ENCODE results near the gene MPV17L. TPM values are rescaled to one million over a fixed set of nuclear protein-coding genes. Genes with fewer than 3 reads are reported as not detected.
"Not testable (repeated sequence)": the region's sequence is repeated elsewhere in the genome, so short reads cannot be mapped to it uniquely, and the experiment has no call there.

The MPV17L gene
- total and polyA plus RNA-seq, 2 donors = 4.4 to 5.8 TPM

DNA sequence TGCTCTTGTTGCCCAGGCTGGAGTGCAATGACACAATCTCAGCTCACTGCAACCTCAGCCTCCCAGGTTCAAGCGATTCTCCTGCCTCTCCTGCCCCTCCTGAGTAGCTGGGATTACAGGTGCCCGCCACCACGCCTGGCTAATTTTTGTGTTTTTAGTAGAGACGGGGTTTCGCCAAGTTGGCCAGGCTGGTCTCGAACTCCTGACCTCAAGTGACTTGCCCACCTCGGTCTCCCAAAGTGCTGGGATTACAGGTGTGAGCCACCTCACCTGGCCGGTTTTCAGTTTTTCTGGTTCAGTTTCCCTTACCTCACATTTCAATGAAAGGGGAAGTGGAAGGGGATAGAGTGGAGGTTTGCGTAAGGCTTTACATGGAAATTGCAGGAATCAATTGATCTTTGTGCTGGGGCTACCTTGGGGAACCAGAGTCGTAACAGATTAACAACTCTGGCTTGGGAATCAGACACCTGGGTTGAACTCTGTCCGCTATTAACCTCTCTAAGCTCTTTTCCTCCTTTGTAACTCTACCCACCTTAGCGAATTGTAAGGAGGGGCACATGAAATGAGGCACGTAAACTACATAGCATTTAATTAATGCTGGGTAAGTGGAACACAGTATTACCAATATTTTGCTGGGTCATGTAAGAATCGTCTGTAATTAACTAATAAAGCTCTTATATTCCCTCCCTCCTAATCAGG lies 3.2 kb downstream of the MPV17L start:
- WGBS = 86% methylated on average over 14 of the region's 14 CpGs
- H3K27ac ChIP-seq (ENCODE audit: low read depth) = no peak overlapping the region

DNA sequence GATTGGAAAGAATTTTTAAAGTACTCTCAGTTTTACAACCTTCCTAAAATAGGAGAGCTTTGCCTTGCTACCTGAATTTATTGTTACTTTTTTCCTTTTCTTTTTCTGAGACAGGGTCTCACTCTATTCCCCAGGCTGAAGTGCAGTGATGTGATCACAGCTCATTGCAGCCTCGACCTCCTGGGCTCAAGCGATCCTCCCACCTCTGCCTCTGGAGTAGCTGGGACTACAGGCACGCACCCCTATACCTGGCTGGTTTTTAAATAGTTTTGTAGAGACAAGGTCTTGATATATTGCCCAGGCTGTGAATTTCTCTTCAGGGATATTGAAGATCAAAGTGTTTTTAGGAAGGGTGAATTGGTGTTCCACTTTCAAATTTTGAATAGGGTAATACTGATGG lies 3.8 kb downstream of the MPV17L start:
- Histone ChIP-seq H3K4me1 (ENCODE audit: insufficient read depth) (no peaks in the 10 kb centered on the region), H3K4me3 (ENCODE audit: low read depth, low read length) (no peak overlapping the region), H3K27ac (ENCODE audit: low read depth) (no peak overlapping the region), H3K36me3 (ENCODE audit: insufficient read depth) (no peaks in the 10 kb centered on the region)
- WGBS = 87% methylated on average over 3 of the region's 3 CpGs
- no peak for DNase-seq (ENCODE audit: extremely low spot score)

More for the DNA sequence above, 3.2 kb downstream of the MPV17L start:
- no peaks in the 10 kb centered on the region for H3K4me1 ChIP-seq (ENCODE audit: insufficient read depth)
- no peaks in the 10 kb centered on the region for H3K36me3 ChIP-seq (ENCODE audit: insufficient read depth)
- DNase-seq (ENCODE audit: extremely low spot score) = no peak
- no peak overlapping the region for H3K4me3 ChIP-seq (ENCODE audit: low read depth, low read length)

DNA sequence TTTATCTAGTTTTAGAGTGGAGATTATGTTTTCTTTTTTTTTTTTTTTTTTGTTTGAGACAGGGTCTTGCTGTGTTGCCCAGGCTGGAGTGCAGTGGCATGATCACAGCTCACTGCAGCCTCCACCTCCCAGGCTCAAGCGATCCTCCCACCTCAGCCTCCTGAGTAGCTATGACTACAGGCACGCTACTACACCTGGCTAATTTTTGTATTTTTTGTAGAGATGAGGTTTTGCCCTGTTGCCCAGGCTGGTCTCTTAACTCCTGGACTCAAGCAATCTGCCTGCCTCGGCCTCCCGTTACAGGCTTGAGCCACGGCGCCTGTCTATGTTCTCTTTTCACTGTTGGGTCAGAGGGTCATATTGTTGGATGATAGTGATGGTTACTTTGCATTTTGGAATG lies 4.8 kb downstream of the MPV17L start:
- not testable (repeated sequence) for H3K27ac ChIP-seq (ENCODE audit: low read depth); H3K4me1 ChIP-seq (ENCODE audit: insufficient read depth); H3K36me3 ChIP-seq (ENCODE audit: insufficient read depth); DNase-seq (ENCODE audit: extremely low spot score); H3K4me3 ChIP-seq (ENCODE audit: low read depth, low read length)
- 92% methylated on average over 6 of the region's 6 CpGs for WGBS

DNA sequence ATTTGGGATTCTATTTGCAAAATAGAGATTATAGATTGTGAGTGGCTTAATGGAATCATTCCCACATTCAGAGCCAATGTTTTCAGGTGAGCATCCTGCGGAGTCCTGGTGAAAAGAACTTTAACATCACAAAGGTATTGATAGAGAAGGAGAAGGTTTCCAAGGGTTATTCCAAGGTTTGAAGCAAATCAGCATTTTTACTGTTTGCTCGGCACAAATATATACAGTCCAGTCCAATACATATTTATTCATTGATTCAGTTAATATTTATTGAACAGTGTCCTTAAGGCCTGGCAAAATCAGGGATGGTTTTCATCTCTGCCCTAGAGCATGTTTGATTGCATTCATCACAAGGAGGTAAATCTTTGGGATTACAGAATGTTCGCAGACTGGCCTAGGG lies 6.4 kb downstream of the MPV17L start:
- Histone ChIP-seq H3K4me1 (ENCODE audit: insufficient read depth) (no peaks in the 10 kb centered on the region), H3K36me3 (ENCODE audit: insufficient read depth) (no peaks in the 10 kb centered on the region), H3K27ac (ENCODE audit: low read depth) (no peak overlapping the region), H3K4me3 (ENCODE audit: low read depth, low read length) (no peak overlapping the region)
- WGBS = 95% methylated on average over 3 of the region's 3 CpGs
- DNase-seq (ENCODE audit: extremely low spot score) = no peak

DNA sequence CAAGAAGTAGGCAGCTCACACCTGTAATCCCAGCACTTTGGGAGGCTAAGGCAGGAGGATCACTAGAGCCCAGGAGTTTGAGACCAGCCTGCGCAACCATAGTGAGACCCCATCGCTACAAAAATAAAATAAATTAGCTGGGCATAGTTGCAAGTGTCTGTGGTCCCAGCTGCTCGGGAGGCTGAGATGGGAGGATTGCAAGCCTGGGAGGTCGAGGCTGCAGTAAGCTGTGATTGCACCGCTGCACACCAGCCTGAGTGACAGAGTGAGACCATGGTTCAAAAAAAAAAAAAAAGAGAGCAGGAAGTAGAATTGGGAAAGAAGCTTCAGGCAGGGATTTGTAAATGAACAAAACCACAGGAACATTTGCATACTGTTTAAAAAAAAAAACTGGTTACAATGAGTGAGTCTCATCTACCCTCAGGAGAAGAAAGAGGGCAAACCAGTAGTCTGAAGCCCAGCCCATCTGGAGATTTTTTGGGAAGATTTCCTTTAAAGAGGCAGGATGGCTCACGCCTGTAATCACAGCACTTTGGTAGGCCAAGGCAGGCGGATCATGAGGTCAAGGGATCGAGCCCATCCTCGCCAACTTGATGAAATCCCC lies 7.9 kb downstream of the MPV17L start:
- 96% methylated on average over 9 of the region's 9 CpGs for WGBS
- DNase-seq (ENCODE audit: extremely low spot score) = no peak
- no peaks in the 10 kb centered on the region for H3K36me3 ChIP-seq (ENCODE audit: insufficient read depth)
- H3K4me3 ChIP-seq (ENCODE audit: low read depth, low read length) = no peak overlapping the region
- H3K27ac ChIP-seq (ENCODE audit: low read depth) = no peak overlapping the region
- no peaks in the 10 kb centered on the region for H3K4me1 ChIP-seq (ENCODE audit: insufficient read depth)

DNA sequence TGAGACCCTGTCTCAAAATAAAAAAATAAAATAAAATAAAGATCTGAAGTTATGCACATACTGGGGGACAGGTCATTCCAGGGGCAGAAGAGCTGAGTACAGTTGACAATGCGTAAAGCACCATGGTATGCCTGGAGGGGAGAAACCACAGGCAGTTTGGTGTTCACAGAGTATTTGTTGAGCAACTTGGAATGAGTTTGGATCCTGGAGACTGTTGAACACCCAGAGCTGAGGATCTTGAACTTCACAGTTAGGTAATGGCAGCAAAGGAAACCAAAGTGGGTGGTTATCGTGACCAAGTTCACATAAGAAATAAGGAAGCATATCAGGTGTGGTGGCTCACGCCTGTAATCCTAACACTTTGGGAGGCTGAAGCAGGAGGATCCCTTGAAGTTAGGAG lies 8.5 kb downstream of the MPV17L start:
- not testable (repeated sequence) for DNase-seq (ENCODE audit: extremely low spot score); H3K27ac ChIP-seq (ENCODE audit: low read depth); H3K36me3 ChIP-seq (ENCODE audit: insufficient read depth); H3K4me3 ChIP-seq (ENCODE audit: low read depth, low read length); H3K4me1 ChIP-seq (ENCODE audit: insufficient read depth)
- WGBS = 93% methylated on average over 3 of the region's 3 CpGs

DNA sequence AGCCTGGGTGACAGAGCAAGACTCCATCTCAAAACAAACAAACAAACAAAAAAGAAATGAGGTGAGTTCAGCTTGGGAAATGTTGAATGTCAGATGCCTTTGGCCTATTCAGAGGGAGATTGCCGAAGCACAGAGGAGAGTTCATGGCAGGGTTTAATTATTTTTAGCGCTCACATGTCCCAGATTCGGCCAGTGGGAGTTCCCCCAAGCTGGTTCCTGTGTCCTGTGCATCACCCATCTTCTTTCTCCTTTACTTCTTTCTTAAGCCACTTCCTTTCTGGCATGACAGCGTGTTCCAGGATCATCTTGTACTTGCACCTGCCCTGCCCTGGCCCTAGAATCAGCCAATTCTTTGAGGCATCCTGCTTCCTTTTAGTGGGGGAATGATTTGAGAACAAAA lies 9.2 kb downstream of the MPV17L start:
- Histone ChIP-seq H3K27ac (ENCODE audit: low read depth) (no peak overlapping the region), H3K4me1 (ENCODE audit: insufficient read depth) (no peaks in the 10 kb centered on the region), H3K36me3 (ENCODE audit: insufficient read depth) (no peaks in the 10 kb centered on the region), H3K4me3 (ENCODE audit: low read depth, low read length) (no peak overlapping the region)
- 64% methylated on average over 4 of the region's 4 CpGs for WGBS
- no peak for DNase-seq (ENCODE audit: extremely low spot score)

DNA sequence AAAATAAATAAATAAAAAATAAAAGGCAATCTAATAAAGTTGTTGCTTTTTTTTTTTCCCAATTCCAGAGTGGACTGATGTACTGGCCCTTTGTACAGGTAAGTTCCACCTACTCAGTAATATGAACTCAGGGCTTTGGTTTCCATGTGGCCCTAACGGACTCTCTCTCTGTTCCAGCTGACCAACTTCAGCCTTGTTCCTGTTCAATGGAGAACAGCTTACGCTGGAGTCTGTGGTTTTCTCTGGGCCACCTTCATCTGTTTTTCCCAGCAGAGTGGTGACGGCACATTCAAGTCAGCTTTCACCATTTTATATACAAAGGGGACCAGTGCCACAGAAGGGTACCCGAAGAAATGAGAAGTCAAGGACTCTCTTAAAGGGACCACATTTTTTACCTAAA lies 12.2 kb downstream of the MPV17L start:
- not testable (repeated sequence) for H3K4me1 ChIP-seq (ENCODE audit: insufficient read depth); H3K36me3 ChIP-seq (ENCODE audit: insufficient read depth); H3K4me3 ChIP-seq (ENCODE audit: low read depth, low read length); DNase-seq (ENCODE audit: extremely low spot score); H3K27ac ChIP-seq (ENCODE audit: low read depth)
- WGBS = 85% methylated on average over 4 of the region's 4 CpGs

DNA sequence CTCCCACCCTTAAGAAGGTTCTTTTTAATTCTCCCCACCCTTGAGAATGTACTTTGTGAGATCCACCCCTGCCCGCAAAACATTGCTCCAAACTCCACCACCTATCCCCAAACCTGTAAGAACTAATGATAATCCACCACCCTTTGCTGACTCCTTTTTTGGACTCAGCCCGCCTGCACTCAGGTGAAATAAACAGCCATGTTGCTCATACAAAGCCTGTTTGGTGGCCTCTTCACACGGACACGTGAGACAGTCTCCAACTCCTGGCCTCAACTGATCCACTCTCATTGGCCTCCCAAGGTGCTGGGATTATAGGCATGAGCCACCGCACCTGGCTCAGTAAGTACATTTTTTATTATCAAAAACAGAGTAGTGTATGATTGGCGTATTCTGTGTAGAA lies 13.9 kb downstream of the MPV17L start:
- not testable (repeated sequence) for H3K27ac ChIP-seq (ENCODE audit: low read depth); H3K4me3 ChIP-seq (ENCODE audit: low read depth, low read length); H3K4me1 ChIP-seq (ENCODE audit: insufficient read depth); DNase-seq (ENCODE audit: extremely low spot score); H3K36me3 ChIP-seq (ENCODE audit: insufficient read depth)
- WGBS = 94% methylated on average over 6 of the region's 6 CpGs

DNA sequence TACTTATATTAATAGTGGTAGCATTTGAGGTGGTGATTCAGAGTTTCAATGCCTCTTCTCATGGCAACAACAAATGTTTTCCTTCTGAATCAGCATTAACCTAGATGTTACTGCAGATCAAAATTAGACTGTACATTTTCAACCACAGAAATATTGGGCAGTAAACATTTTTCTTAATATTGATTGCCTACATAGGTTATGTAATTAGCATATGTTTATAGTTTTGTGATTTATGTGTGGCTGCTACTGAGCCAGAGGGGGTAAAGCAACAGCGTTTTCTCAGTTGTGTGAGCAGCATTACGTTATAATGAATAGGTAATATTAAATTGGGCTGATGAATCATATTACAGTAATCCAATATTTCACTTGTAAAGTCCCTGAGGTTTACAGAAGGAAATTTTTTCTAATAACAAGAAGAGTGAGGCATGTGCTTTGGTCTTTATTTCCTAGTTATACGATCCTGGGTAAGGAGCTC lies 20.0 kb downstream of the MPV17L start:
- Histone ChIP-seq H3K27ac (ENCODE audit: low read depth) (no peak overlapping the region), H3K36me3 (ENCODE audit: insufficient read depth) (no peaks in the 10 kb centered on the region), H3K4me1 (ENCODE audit: insufficient read depth) (no peaks in the 10 kb centered on the region), H3K4me3 (ENCODE audit: low read depth, low read length) (no peak overlapping the region)
- 51% methylated on average over 3 of the region's 3 CpGs for WGBS
- DNase-seq (ENCODE audit: extremely low spot score) = no peak

DNA sequence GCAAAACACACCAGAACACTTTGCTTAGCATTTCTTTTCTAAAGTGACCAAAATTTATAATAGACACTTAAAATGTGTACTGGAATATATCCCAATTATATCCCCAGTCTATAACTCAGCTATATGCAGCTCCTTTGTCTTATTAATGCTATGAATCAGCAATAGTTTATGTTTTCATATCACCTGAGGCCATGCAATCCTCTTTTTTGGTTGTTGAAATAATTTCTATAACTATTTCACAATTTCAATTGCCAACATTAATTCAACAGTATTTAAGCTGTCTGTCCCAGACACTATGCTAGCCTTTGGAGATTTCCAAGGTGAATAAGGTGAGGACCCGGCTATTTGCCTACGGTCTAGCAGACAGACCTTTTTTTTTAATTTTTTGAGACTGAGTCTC lies 21.6 kb downstream of the MPV17L start:
- no peak for DNase-seq (ENCODE audit: extremely low spot score)
- Histone ChIP-seq H3K4me3 (ENCODE audit: low read depth, low read length) (no peak overlapping the region), H3K27ac (ENCODE audit: low read depth) (no peak overlapping the region), H3K4me1 (ENCODE audit: insufficient read depth) (no peaks in the 10 kb centered on the region), H3K36me3 (ENCODE audit: insufficient read depth) (no peaks in the 10 kb centered on the region)
- WGBS = 87% methylated on average over 2 of the region's 2 CpGs

DNA sequence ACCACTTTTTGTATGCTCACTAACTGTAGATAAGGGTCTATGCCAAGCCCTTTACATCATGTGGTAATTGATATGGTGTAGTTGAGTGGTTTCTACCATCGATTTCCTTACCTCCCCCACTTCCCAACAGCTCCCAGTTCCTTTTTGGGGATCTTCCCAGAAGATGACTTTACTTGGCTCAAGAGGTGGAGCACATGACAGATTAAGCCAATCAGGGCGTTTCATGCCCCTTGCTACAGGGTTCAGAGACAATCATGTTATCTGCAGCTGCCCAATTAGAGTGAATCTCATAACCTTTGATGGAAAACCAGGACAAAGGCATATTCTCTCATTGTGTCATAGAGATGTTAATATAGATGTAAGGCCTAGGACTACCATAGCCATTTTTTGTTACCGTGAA lies 22.7 kb downstream of the MPV17L start:
- Histone ChIP-seq H3K4me1 (ENCODE audit: insufficient read depth) (no peaks in the 10 kb centered on the region), H3K4me3 (ENCODE audit: low read depth, low read length) (no peak overlapping the region), H3K27ac (ENCODE audit: low read depth) (no peak overlapping the region), H3K36me3 (ENCODE audit: insufficient read depth) (no peaks in the 10 kb centered on the region)
- no peak for DNase-seq (ENCODE audit: extremely low spot score)
- WGBS = 77% methylated on average over 3 of the region's 3 CpGs

DNA sequence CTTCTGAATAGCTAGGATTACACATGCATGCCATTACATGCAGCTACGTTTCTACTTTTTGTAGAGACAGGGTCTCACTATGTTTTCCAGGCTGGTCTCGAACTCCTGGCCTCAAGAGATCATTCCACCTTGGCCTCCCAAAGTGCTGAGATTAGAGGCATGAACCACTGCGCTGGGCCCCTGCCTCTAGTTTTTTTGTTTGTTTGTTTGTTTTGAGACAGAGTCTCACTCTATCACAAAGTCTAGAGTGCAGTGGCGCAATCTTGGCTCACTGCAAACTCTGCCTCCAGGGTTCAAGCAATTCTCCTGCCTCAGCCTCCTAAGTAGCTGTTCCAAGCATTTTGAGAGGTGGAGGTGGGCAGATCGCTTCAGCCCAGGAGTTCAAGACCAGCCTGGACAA lies 26.1 kb downstream of the MPV17L start:
- not testable (repeated sequence) for H3K4me1 ChIP-seq (ENCODE audit: insufficient read depth); H3K27ac ChIP-seq (ENCODE audit: low read depth); DNase-seq (ENCODE audit: extremely low spot score); H3K4me3 ChIP-seq (ENCODE audit: low read depth, low read length); H3K36me3 ChIP-seq (ENCODE audit: insufficient read depth)
- 79% methylated on average over 5 of the region's 5 CpGs for WGBS

DNA sequence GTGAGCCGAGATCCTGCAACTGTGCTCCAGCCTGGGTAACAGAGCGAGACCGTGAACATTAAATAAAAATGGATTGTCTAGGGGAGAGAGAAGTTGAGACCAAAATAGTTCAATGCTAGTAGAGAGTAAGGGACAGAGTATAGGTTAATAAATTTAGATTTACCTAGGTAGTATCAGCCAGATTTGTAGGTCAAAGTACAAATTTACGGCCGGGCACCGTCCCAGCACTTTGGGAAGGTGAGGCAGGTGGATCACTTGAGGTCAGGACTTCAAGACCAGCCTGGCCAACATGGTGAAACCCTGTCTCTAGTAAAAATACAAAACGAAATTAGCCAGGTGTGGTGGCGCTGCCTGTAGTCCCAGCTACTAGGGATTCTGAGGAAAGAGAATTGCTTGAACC lies 26.7 kb downstream of the MPV17L start:
- Histone ChIP-seq H3K36me3 (ENCODE audit: insufficient read depth) (no peaks in the 10 kb centered on the region), H3K27ac (ENCODE audit: low read depth) (no peak overlapping the region), H3K4me3 (ENCODE audit: low read depth, low read length) (no peak overlapping the region), H3K4me1 (ENCODE audit: insufficient read depth) (no peaks in the 10 kb centered on the region)
- WGBS = 89% methylated on average over 8 of the region's 8 CpGs
- no peak for DNase-seq (ENCODE audit: extremely low spot score)
